Fibroblast of lung (primary cell): ENCODE results near the gene RETREG2.

Experiments used
- CTCF ChIP-seq, 2 donors: IDR thresholded peaks in 1 of 2; conservative IDR thresholded peaks in 1 of 2; 1 replicate in 1 of 2; 2 replicates in 1 of 2; pipeline ENCODE4 v1.5.1; 2011 to 2012; ENCODE audit warnings: low read length in 2 of 2, control low read depth in 1 of 2, inconsistent platforms in 1 of 2, low read depth in 1 of 2, mild to moderate bottlenecking in 1 of 2
- EZH2 ChIP-seq: IDR thresholded peaks from 2 replicates; pipeline ENCODE4 v1.5.1; 2012; ENCODE audit warnings: low read length, control low read depth, mild to moderate bottlenecking; ENCODE audit errors: missing control alignments

GRCh38 chr2:219178377-219179175 is 501 bp downstream of the RETREG2 start:
- no peak for TF ChIP-seq CTCF (conservative IDR thresholded peaks at IDR 0.05 in 1 of 2, IDR thresholded peaks at IDR 0.05 in 1 of 2; ENCODE audit: low read depth in 1 of 2, low read length in 2 of 2)
- no peak for TF ChIP-seq EZH2
